Gastroesophageal sphincter (tissue), 3 donors: ENCODE data around the gene RHBDD1.

Source experiments
- EP300 ChIP-seq: sonication (generic); formaldehyde crosslinking; IDR thresholded peaks from one replicate; pipeline ENCODE4 v1.6.1; 2017; ENCODE audit warnings: antibody characterized with exemption, mild to moderate bottlenecking
- POLR2A ChIP-seq, 2 donors: fragments of 450-650 bp; IDR thresholded peaks; one replicate each; pipeline ENCODE4 v1.6.1; 2017; ENCODE audit warnings: antibody characterized with exemption in 2 of 2, mild to moderate bottlenecking in 2 of 2, moderate library complexity in 1 of 2
- POLR2AphosphoS5 ChIP-seq: sonication (generic); formaldehyde crosslinking; IDR thresholded peaks from one replicate; pipeline ENCODE4 v1.6.1; 2017; ENCODE audit warnings: antibody characterized with exemption
- TF ChIP-seq, protein P1 (sequence below), 4 experiments: fragments of 200-600 bp in 2 of 4; fragments of 450-650 bp in 2 of 4; sonication (generic) in 1 of 4; IDR thresholded peaks; one replicate each; pipeline ENCODE4 v1.5.1; 2017 to 2019; ENCODE audit warnings: antibody characterized with exemption in 4 of 4, mild to moderate bottlenecking in 2 of 4, moderate library complexity in 2 of 4

DNA sequence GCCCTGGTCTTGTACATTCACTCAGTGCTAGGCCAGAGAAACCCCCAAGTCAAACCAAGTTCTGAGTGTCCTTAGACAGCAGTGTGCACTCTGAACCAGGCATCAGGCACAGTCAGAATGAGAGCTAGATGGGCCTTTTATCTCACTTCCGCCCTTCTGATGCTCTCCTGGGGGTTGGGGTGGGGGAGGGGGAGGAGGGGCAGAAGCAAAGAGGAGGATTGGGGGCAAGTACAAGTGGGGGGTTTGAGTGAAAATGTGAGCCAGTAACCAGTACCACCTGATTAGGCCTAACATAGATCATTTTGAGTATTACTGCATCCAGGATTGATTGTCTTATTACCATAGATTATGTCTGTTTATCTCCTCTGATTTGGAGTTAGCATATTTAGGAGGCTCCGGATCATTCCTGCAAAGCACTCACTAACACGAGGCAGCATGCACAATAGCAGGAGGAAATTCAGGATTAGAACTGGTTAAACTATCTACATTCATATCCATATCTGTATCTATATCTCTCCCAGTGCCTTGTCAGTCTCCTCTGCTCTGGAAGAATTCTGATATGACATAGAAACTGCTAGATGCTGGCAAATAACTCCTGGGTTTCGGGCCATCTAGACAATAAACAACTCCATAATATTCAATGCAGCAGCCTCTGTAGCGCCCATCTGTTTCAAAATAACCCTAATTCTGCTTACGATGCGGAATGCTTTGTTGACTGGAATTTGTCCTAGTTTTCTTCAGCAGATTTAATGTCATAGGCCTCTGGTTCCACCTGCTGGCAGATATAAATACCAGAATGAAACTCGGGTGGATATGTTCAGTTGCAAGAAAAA is 149.1 kb downstream of the RHBDD1 start:
- TF ChIP-seq POLR2AphosphoS5 (peak; percentile 41), EP300 (no peak), POLR2A (IDR thresholded peaks at IDR 0.05) (no peak)
- TF ChIP-seq, protein P1, sequence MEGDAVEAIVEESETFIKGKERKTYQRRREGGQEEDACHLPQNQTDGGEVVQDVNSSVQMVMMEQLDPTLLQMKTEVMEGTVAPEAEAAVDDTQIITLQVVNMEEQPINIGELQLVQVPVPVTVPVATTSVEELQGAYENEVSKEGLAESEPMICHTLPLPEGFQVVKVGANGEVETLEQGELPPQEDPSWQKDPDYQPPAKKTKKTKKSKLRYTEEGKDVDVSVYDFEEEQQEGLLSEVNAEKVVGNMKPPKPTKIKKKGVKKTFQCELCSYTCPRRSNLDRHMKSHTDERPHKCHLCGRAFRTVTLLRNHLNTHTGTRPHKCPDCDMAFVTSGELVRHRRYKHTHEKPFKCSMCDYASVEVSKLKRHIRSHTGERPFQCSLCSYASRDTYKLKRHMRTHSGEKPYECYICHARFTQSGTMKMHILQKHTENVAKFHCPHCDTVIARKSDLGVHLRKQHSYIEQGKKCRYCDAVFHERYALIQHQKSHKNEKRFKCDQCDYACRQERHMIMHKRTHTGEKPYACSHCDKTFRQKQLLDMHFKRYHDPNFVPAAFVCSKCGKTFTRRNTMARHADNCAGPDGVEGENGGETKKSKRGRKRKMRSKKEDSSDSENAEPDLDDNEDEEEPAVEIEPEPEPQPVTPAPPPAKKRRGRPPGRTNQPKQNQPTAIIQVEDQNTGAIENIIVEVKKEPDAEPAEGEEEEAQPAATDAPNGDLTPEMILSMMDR (IDR thresholded peaks at IDR 0.05), result peak; percentile 66 to 84 (median 79)
